ENCODE measurements around the gene TRPM8. TPM values are rescaled to one million over a fixed set of nuclear protein-coding genes. Genes with fewer than 3 reads are reported as not detected.
A peak's percentile ranks its signal among the peaks of the same experiment; 100 is the strongest.
"Not testable (repeated sequence)": the region's sequence is repeated elsewhere in the genome, so short reads cannot be mapped to it uniquely, and the experiment has no call there.

Gene TRPM8
- total and polyA plus RNA-seq, 2 donors (not counting 1 experiment from before 2014, with no cell fraction given) = 0.49 to 0.99 TPM

DNA sequence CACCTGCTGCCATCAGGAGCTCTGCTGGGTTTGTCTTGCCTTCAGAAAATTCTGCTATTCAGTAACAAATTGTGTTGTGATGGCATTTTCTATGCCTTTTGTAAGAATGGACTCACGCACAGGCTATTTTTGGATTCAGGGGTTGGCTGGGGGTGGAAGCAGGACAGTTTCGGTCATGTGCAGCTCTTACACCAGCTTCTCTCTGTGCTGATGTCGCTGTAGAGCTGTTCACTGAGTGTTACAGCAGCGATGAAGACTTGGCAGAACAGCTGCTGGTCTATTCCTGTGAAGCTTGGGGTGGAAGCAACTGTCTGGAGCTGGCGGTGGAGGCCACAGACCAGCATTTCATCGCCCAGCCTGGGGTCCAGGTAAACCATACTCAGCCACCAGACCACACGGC, 49.2 kb downstream of the TRPM8 start:
- Histone ChIP-seq H3K9ac (ENCODE audit: insufficient read depth, low read length) (no peak overlapping the region), H2AFZ (ENCODE audit: low read length) (no peak overlapping the region), H3K9me3 (ENCODE audit: control insufficient read depth, insufficient read depth, low read depth, low read length) (no peaks in the 10 kb centered on the region), H3K4me3 (replicated peaks in 1 of 4; ENCODE audit: control extremely low read depth in 1 of 4, insufficient read depth in 1 of 4, low read depth in 3 of 4, low read length in 4 of 4) (no peak overlapping the region), H3K27ac (ENCODE audit: insufficient read depth, low read length) (no peak overlapping the region), H3K4me1 (ENCODE audit: control insufficient read depth, extremely low read depth, insufficient read depth, low read length) (no peaks in the 10 kb centered on the region), H3K27me3 (ENCODE audit: control insufficient read depth, insufficient read depth, low read length) (no peaks in the 10 kb centered on the region), H3K36me3 (ENCODE audit: control insufficient read depth, insufficient read depth, low read length) (no peaks in the 10 kb centered on the region), H3K4me2 (ENCODE audit: extremely low read depth, insufficient read depth, low read length) (no peak overlapping the region), H3K79me2 (ENCODE audit: control insufficient read depth, insufficient read depth, low read length) (no peaks in the 10 kb centered on the region), H4K20me1 (ENCODE audit: control insufficient read depth, extremely low read depth, insufficient read depth, low read length) (no peaks in the 10 kb centered on the region)
- TF ChIP-seq, protein P1, sequence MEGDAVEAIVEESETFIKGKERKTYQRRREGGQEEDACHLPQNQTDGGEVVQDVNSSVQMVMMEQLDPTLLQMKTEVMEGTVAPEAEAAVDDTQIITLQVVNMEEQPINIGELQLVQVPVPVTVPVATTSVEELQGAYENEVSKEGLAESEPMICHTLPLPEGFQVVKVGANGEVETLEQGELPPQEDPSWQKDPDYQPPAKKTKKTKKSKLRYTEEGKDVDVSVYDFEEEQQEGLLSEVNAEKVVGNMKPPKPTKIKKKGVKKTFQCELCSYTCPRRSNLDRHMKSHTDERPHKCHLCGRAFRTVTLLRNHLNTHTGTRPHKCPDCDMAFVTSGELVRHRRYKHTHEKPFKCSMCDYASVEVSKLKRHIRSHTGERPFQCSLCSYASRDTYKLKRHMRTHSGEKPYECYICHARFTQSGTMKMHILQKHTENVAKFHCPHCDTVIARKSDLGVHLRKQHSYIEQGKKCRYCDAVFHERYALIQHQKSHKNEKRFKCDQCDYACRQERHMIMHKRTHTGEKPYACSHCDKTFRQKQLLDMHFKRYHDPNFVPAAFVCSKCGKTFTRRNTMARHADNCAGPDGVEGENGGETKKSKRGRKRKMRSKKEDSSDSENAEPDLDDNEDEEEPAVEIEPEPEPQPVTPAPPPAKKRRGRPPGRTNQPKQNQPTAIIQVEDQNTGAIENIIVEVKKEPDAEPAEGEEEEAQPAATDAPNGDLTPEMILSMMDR (conservative IDR thresholded peaks at IDR 0.05 in 1 of 2, IDR thresholded peaks at IDR 0.05 in 1 of 2; ENCODE audit: low read depth in 1 of 2, low read length in 2 of 2) = no peak
- TF ChIP-seq EZH2 (IDR thresholded peaks at IDR 0.05; ENCODE audit: low read length, missing control alignments) = no peak
- DNase-seq (ENCODE audit: low read depth in 2 of 2) = peak in 1 of 2 donors; percentile 15

DNA sequence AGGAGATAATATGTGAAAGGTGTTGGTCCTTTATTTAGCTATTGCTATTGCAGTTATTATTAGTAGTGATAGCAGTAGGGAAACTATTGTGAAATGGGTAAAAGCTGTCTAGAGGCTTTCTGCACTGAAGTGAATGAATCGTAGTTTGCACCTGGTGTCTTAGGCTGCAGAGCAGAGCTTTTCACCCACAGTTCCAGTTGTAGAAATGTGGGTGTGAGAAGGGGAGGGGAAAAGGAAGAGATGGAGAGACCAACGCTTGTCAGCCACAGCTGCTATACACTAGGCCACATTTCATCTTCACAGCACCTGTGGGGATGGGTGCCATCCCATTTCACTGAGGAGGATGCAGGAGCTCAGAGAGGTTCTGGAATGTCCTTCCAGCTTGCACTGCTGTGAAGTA, 50.0 kb downstream of the TRPM8 start:
- H3K36me3 ChIP-seq (ENCODE audit: control insufficient read depth, insufficient read depth, low read length) = no peaks in the 10 kb centered on the region
- H3K9me3 ChIP-seq (ENCODE audit: control insufficient read depth, insufficient read depth, low read depth, low read length) = no peaks in the 10 kb centered on the region
- H3K4me2 ChIP-seq (ENCODE audit: extremely low read depth, insufficient read depth, low read length) = no peak overlapping the region
- no peak overlapping the region for H3K27ac ChIP-seq (ENCODE audit: insufficient read depth, low read length)
- H2AFZ ChIP-seq (ENCODE audit: low read length) = no peak overlapping the region
- H3K79me2 ChIP-seq (ENCODE audit: control insufficient read depth, insufficient read depth, low read length) = no peaks in the 10 kb centered on the region
- TF ChIP-seq, protein P1 (conservative IDR thresholded peaks at IDR 0.05 in 1 of 2, IDR thresholded peaks at IDR 0.05 in 1 of 2; ENCODE audit: low read depth in 1 of 2, low read length in 2 of 2) = no peak
- TF ChIP-seq EZH2 (IDR thresholded peaks at IDR 0.05; ENCODE audit: low read length, missing control alignments) = no peak
- no peak for DNase-seq (ENCODE audit: low read depth in 2 of 2)
- no peaks in the 10 kb centered on the region for H4K20me1 ChIP-seq (ENCODE audit: control insufficient read depth, extremely low read depth, insufficient read depth, low read length)
- no peak overlapping the region for H3K4me3 ChIP-seq (replicated peaks in 1 of 4; ENCODE audit: control extremely low read depth in 1 of 4, insufficient read depth in 1 of 4, low read depth in 3 of 4, low read length in 4 of 4)
- no peaks in the 10 kb centered on the region for H3K27me3 ChIP-seq (ENCODE audit: control insufficient read depth, insufficient read depth, low read length)
- no peak overlapping the region for H3K9ac ChIP-seq (ENCODE audit: insufficient read depth, low read length)
- H3K4me1 ChIP-seq (ENCODE audit: control insufficient read depth, extremely low read depth, insufficient read depth, low read length) = no peaks in the 10 kb centered on the region

DNA sequence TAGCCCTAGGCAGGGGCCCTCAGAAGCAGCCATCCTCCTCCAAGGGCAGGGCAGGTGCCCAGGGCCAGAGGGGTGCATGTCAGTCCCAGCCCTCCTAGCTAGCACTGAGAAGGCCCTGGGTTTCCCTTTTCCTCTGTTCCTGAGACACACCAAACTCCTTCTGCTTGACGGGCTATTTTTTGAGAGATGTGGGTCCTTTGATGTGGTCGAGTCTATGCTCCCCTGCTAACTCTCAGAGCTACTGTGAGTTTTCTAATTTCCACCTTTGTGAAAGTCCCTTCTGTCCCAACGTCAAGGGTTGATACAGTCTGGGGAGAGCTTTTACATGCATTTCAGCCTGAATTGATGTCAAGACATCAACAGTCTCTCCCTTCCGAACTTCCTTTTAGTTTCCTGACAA, 51.4 kb downstream of the TRPM8 start:
- Histone ChIP-seq H3K36me3 (ENCODE audit: control insufficient read depth, insufficient read depth, low read length) (no peaks in the 10 kb centered on the region), H3K79me2 (ENCODE audit: control insufficient read depth, insufficient read depth, low read length) (no peaks in the 10 kb centered on the region), H3K4me2 (ENCODE audit: extremely low read depth, insufficient read depth, low read length) (no peak overlapping the region), H2AFZ (ENCODE audit: low read length) (no peak overlapping the region), H3K27ac (ENCODE audit: insufficient read depth, low read length) (no peak overlapping the region), H3K9ac (ENCODE audit: insufficient read depth, low read length) (no peak overlapping the region), H3K4me1 (ENCODE audit: control insufficient read depth, extremely low read depth, insufficient read depth, low read length) (no peaks in the 10 kb centered on the region), H3K4me3 (replicated peaks in 1 of 4; ENCODE audit: control extremely low read depth in 1 of 4, insufficient read depth in 1 of 4, low read depth in 3 of 4, low read length in 4 of 4) (no peak overlapping the region), H4K20me1 (ENCODE audit: control insufficient read depth, extremely low read depth, insufficient read depth, low read length) (no peaks in the 10 kb centered on the region), H3K9me3 (ENCODE audit: control insufficient read depth, insufficient read depth, low read depth, low read length) (no peaks in the 10 kb centered on the region), H3K27me3 (ENCODE audit: control insufficient read depth, insufficient read depth, low read length) (no peaks in the 10 kb centered on the region)
- TF ChIP-seq, protein P1 (conservative IDR thresholded peaks at IDR 0.05 in 1 of 2, IDR thresholded peaks at IDR 0.05 in 1 of 2; ENCODE audit: low read depth in 1 of 2, low read length in 2 of 2) = no peak
- no peak for DNase-seq (ENCODE audit: low read depth in 2 of 2)

DNA sequence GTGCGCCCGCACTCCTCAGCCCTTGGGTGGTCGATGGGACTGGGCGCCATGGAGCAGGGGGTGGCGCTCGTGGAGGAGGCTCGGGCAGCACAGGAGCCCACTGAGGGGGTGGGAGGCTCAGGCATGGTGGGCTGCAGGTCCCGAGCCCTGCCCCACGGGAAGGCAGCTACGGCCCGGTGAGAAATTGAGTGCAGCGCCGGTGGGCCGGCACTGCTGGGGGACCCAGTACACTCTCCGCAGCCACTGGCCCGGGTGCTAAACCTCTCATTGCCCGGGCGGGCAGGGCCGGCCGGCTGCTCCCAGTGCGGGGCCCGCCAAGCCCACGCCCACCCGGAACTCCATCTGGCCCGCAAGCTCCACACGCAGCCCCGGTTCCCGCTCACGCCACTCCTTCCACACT, 55.3 kb downstream of the TRPM8 start:
- H3K9me3 ChIP-seq (ENCODE audit: control insufficient read depth, insufficient read depth, low read depth, low read length); H3K36me3 ChIP-seq (ENCODE audit: control insufficient read depth, insufficient read depth, low read length); H4K20me1 ChIP-seq (ENCODE audit: control insufficient read depth, extremely low read depth, insufficient read depth, low read length): not testable (repeated sequence)

More for the DNA sequence above, 55.3 kb downstream of the TRPM8 start:
- not testable (repeated sequence) for H3K4me2 ChIP-seq (ENCODE audit: extremely low read depth, insufficient read depth, low read length); DNase-seq (ENCODE audit: low read depth in 2 of 2); H3K27ac ChIP-seq (ENCODE audit: insufficient read depth, low read length); H3K4me3 ChIP-seq (replicated peaks in 1 of 4; ENCODE audit: control extremely low read depth in 1 of 4, insufficient read depth in 1 of 4, low read depth in 3 of 4, low read length in 4 of 4); H2AFZ ChIP-seq (ENCODE audit: low read length); H3K79me2 ChIP-seq (ENCODE audit: control insufficient read depth, insufficient read depth, low read length); H3K27me3 ChIP-seq (ENCODE audit: control insufficient read depth, insufficient read depth, low read length); H3K9ac ChIP-seq (ENCODE audit: insufficient read depth, low read length)
- peaks cover 19% of the 10 kb centered on the region for H3K4me1 ChIP-seq (ENCODE audit: control insufficient read depth, extremely low read depth, insufficient read depth, low read length)
